22Rv1 (cell line): ENCODE results near the gene MEX3A.

Experiments used
- CTCF ChIP-seq: fragments of 450-650 bp; IDR thresholded peaks from 2 replicates; pipeline ENCODE4 v1.5.1; 2017; ENCODE audit warnings: mild to moderate bottlenecking
- ZFX ChIP-seq: fragments of 450-650 bp; IDR thresholded peaks from 2 replicates; pipeline ENCODE4 v1.6.1; 2017; ENCODE audit warnings: antibody characterized with exemption, borderline replicate concordance

DNA sequence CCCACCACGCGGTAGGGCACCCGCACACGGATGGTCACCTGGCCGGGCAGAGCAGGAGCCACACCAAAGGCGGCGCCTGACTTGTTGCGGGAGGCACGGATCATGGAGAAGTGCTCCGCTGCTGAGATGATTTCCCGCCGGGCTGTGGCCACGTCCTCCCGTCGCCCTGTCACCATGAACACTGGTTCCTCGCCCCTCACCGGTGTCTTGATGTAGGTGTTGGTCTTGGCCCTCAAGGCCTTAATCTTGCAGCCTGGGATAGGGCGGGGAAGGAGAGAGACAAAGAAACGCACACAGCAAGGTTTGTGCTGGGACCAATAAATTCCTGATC is 4.9 kb downstream of the MEX3A start:
- TF ChIP-seq CTCF: no peak
- no peak for TF ChIP-seq ZFX
